HepG2 (cell line): Measurements from ENCODE around the gene NRSN2. TPM values are rescaled to one million over a fixed set of nuclear protein-coding genes. Genes with fewer than 3 reads are reported as not detected.
A peak's percentile ranks its signal among the peaks of the same experiment; 100 is the strongest.

Experiments
- ATF3 ChIP-seq: sonication (generic); formaldehyde crosslinking; IDR thresholded peaks from 2 replicates; pipeline ENCODE4 v1.4.0; 2020; ENCODE audit warnings: missing genetic modification reagents
- BHLHE40 ChIP-seq: IDR thresholded peaks from 2 replicates; pipeline ENCODE4 v1.6.1; 2011; ENCODE audit warnings: low read length, improper control_type of control experiment
- DNMT1 ChIP-seq: sonication (generic); formaldehyde crosslinking; IDR thresholded peaks from 2 replicates; pipeline ENCODE4 v1.5.1; 2020; ENCODE audit warnings: mild to moderate bottlenecking, missing genetic modification reagents
- GABPB1 ChIP-seq: IDR thresholded peaks from 2 replicates; pipeline ENCODE4 v1.6.1; 2016; ENCODE audit warnings: mild to moderate bottlenecking, missing genetic modification reagents, moderate library complexity, missing compliant biosample characterization
- HNRNPH1 ChIP-seq: fragments of 200-400 bp; formaldehyde crosslinking; optimal IDR thresholded peaks from 2 replicates; pipeline ENCODE3; 2017; ENCODE audit warnings: mild to moderate bottlenecking, low read depth, low read length
- HNRNPL ChIP-seq: fragments of 200-400 bp; formaldehyde crosslinking; IDR thresholded peaks from 2 replicates; pipeline ENCODE4 v1.6.1; 2017; ENCODE audit warnings: mild to moderate bottlenecking, low read depth, low read length
- HOMEZ ChIP-seq: IDR thresholded peaks from 2 replicates; pipeline ENCODE4 v1.6.1; 2016; ENCODE audit warnings: low read depth
- KLF11 ChIP-seq: IDR thresholded peaks from 2 replicates; pipeline ENCODE4 v1.6.1; 2016; ENCODE audit warnings: missing compliant biosample characterization
- MAFF ChIP-seq: IDR thresholded peaks from 2 replicates; pipeline ENCODE4 v1.6.1; 2011; ENCODE audit warnings: low read depth, low read length, improper control_type of control experiment
- MTF2 ChIP-seq: sonication (generic); formaldehyde crosslinking; IDR thresholded peaks from 2 replicates; pipeline ENCODE4 v1.5.0; 2020; ENCODE audit warnings: missing genetic modification reagents, borderline replicate concordance
- NFE2 ChIP-seq: sonication (generic); formaldehyde crosslinking; IDR thresholded peaks from 2 replicates; pipeline ENCODE4 v1.4.0; 2020; ENCODE audit warnings: missing genetic modification reagents
- NR2F6 ChIP-seq, 2 experiments: IDR thresholded peaks; 2 replicates each; pipeline ENCODE4 v1.6.1; 2016; ENCODE audit warnings: antibody characterized with exemption in 1 of 2, mild to moderate bottlenecking in 1 of 2
- SMC3 ChIP-seq: IDR thresholded peaks from 2 replicates; pipeline ENCODE4 v1.6.1; 2011; ENCODE audit warnings: low read length, improper control_type of control experiment
- TARDBP ChIP-seq: sonication (generic); formaldehyde crosslinking; IDR thresholded peaks from 2 replicates; pipeline ENCODE4 v1.8.0; 2022; ENCODE audit warnings: mild to moderate bottlenecking, missing genetic modification reagents
- TCF12 ChIP-seq, 2 experiments: fragments of 450-650 bp in 1 of 2; sonication (generic) in 1 of 2; formaldehyde crosslinking in 1 of 2; IDR thresholded peaks; 2 replicates each; pipeline versions ENCODE4 v1.6.1 to v1.8.0; 2017 to 2022; ENCODE audit warnings: antibody characterized with exemption in 1 of 2, mild to moderate bottlenecking in 1 of 2, missing genetic modification reagents in 1 of 2, moderate library complexity in 1 of 2
- UBTF ChIP-seq: sonication (generic); formaldehyde crosslinking; IDR thresholded peaks from 2 replicates; pipeline ENCODE4 v1.4.0; 2020; ENCODE audit warnings: mild to moderate bottlenecking, missing genetic modification reagents
- ZBTB42 ChIP-seq: sonication (generic); formaldehyde crosslinking; IDR thresholded peaks from 2 replicates; pipeline ENCODE4 v1.5.0; 2020; ENCODE audit warnings: mild to moderate bottlenecking, missing genetic modification reagents
- ZNF12 ChIP-seq: sonication (generic); formaldehyde crosslinking; IDR thresholded peaks from 2 replicates; pipeline ENCODE4 v1.5.0; 2020; ENCODE audit warnings: missing genetic modification reagents
- ZNF232 ChIP-seq: sonication (generic); formaldehyde crosslinking; IDR thresholded peaks from 2 replicates; pipeline ENCODE4 v1.4.0; 2020; ENCODE audit warnings: missing genetic modification reagents, borderline replicate concordance
- ZNF3 ChIP-seq: IDR thresholded peaks from 2 replicates; pipeline ENCODE4 v1.7.0; 2017; ENCODE audit warnings: inconsistent platforms
- ZNF430 ChIP-seq: sonication (generic); formaldehyde crosslinking; IDR thresholded peaks from 2 replicates; pipeline ENCODE4 v1.9.0; 2021; ENCODE audit warnings: mild to moderate bottlenecking, missing genetic modification reagents
- ZNF782 ChIP-seq: sonication (generic); formaldehyde crosslinking; IDR thresholded peaks from 2 replicates; pipeline ENCODE4 v1.4.0; 2020; ENCODE audit warnings: missing genetic modification reagents, mild to moderate bottlenecking, borderline replicate concordance
- polyA plus RNA-seq, 8 experiments: library from polyadenylated mRNA; depleted of rRNA in 3 of 8; stranded (reverse) in 7 of 8; unstranded in 1 of 8; fragments of >200 nt; fragmentation: Illumina TruSeq in 4 of 8; extraction: Trizol in 4 of 8; gene quantifications; 2 replicates each; pipeline versions ENCODE4 v1.2.1 to v1.2.3, GENCODE V29; 2011 to 2016; ENCODE audit warnings: low read depth in 4 of 8, missing spikeins in 1 of 8, mixed read lengths in 1 of 8; ENCODE audit not compliant: insufficient read depth in 1 of 8
- total RNA-seq, 5 experiments: library from RNA; depleted of rRNA; stranded (reverse); fragments of >200 nt; fragmentation: Illumina TruSeq; extraction: Trizol; gene quantifications; 2 replicates each; pipeline ENCODE4 v1.2.3, GENCODE V29; 2016; ENCODE audit warnings: low read depth in 1 of 5

NRSN2 gene
- total and polyA plus RNA-seq, 2 of the 13 experiments (the other 11 are each of a cell fraction or from before 2014, with no cell fraction given): 32.3 to 49.4 TPM

- TF ChIP-seq UBTF (CRISPR knock-in tag): peak; percentile 93
- TF ChIP-seq MTF2: no peak; the same call in 1 of the 2 replicates
- peak; percentile 84 for TF ChIP-seq ZNF430
- TF ChIP-seq NR2F6 (IDR thresholded peaks at IDR 0.05): no peak
- TF ChIP-seq NR2F6 (CRISPR knock-in tag; IDR thresholded peaks at IDR 0.05): no peak
- TF ChIP-seq MAFF: no peak
- no peak for TF ChIP-seq TCF12 (IDR thresholded peaks at IDR 0.05)
- peak; percentile 66; the same call in 1 of the 2 replicates for TF ChIP-seq TCF12 (CRISPR knock-in tag; IDR thresholded peaks at IDR 0.05)
- TF ChIP-seq NFE2: no peak
- TF ChIP-seq BHLHE40: no peak; the same call in 1 of the 2 replicates
- TF ChIP-seq ZBTB42 (CRISPR knock-in tag): no peak
- TF ChIP-seq ATF3 (CRISPR knock-in tag): peak; percentile 21; the same call in 1 of the 2 replicates
- TF ChIP-seq SMC3: no peak
- TF ChIP-seq ZNF782 (CRISPR knock-in tag): peak; percentile 23; the same call in 1 of the 2 replicates
- TF ChIP-seq HOMEZ (CRISPR knock-in tag): no peak; the same call in 1 of the 2 replicates
- TF ChIP-seq ZNF232 (CRISPR knock-in tag): 0 out of 2 replicates have a peak, but pooled peaks have one; percentile 8
- no peak for TF ChIP-seq KLF11 (CRISPR knock-in tag)
- TF ChIP-seq ZNF3 (CRISPR knock-in tag): no peak
- peak; percentile 82 for TF ChIP-seq GABPB1 (CRISPR knock-in tag)
- TF ChIP-seq DNMT1 (CRISPR knock-in tag): peak; percentile 13; the same call in 1 of the 2 replicates
- TF ChIP-seq HNRNPL: peak; percentile 66
- peak; percentile 89 for TF ChIP-seq HNRNPH1
- peak; percentile 18; the same call in 1 of the 2 replicates for TF ChIP-seq ZNF12 (CRISPR knock-in tag)
- TF ChIP-seq TARDBP (CRISPR knock-in tag): peak; percentile 83
These were observed 34.8 kb downstream of the NRSN2 start (continued) for GRCh38 chr20:381581-382290.
